ENCODE results near the gene MAP3K3. TPM values are rescaled to one million over a fixed set of nuclear protein-coding genes. Genes with fewer than 3 reads are reported as not detected.

The MAP3K3 gene
- total RNA-seq, 2 donors from 2014 or later = 38.2 to 94.7 TPM

DNA sequence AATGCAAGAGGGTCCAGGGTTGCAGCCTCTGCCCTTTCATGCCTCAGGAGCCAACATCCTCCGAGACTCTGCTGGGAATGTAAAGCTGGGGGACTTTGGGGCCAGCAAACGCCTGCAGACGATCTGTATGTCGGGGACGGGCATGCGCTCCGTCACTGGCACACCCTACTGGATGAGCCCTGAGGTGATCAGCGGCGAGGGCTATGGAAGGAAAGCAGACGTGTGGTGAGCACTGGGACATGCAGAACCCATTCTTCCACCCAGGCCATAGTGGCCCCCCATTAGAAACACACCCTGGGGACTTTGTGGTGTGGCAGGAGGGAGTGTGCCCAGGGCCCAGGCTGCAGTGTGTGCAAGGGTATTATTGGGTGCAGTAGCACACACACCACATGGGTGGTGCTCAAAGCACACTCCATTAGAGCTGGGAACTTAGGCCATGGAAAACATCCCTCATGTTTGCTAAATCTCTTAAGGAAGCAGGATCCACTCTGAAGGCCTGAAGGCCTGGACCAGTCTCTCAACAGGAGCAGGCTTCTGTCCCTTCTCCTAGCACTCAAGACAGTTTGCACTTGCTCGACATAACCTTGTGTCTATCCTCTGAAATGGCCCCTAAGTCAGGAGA, 70.1 kb downstream of the MAP3K3 start:
- Histone ChIP-seq H3K4me3 (no peak overlapping the region), H3K36me3 (peaks cover 68% of the 10 kb centered on the region), H3K27ac (no peak overlapping the region), H3K9me3 (no peaks in the 10 kb centered on the region), H3K4me1 (peaks cover 0 to 2% of the 10 kb centered on the region in 2 donors), H3K27me3 (no peaks in the 10 kb centered on the region)
- TF ChIP-seq, protein P1, sequence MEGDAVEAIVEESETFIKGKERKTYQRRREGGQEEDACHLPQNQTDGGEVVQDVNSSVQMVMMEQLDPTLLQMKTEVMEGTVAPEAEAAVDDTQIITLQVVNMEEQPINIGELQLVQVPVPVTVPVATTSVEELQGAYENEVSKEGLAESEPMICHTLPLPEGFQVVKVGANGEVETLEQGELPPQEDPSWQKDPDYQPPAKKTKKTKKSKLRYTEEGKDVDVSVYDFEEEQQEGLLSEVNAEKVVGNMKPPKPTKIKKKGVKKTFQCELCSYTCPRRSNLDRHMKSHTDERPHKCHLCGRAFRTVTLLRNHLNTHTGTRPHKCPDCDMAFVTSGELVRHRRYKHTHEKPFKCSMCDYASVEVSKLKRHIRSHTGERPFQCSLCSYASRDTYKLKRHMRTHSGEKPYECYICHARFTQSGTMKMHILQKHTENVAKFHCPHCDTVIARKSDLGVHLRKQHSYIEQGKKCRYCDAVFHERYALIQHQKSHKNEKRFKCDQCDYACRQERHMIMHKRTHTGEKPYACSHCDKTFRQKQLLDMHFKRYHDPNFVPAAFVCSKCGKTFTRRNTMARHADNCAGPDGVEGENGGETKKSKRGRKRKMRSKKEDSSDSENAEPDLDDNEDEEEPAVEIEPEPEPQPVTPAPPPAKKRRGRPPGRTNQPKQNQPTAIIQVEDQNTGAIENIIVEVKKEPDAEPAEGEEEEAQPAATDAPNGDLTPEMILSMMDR (IDR thresholded peaks at IDR 0.05) = no peak
- no peak for DNase-seq (ENCODE audit: low spot score)

- H3K9me3 ChIP-seq = no peaks in the 10 kb centered on the region
- no peak overlapping the region for H3K4me3 ChIP-seq
- peaks cover 0 to 14% of the 10 kb centered on the region in 2 donors for H3K4me1 ChIP-seq
- TF ChIP-seq, protein P1 (IDR thresholded peaks at IDR 0.05) = no peak
- no peaks in the 10 kb centered on the region for H3K27me3 ChIP-seq
- H3K36me3 ChIP-seq = peaks cover 61% of the 10 kb centered on the region
- DNase-seq (ENCODE audit: low spot score) = no peak
- no peak overlapping the region for H3K27ac ChIP-seq
These were observed 71.3 kb downstream of the MAP3K3 start for GRCh38 chr17:63693411-63694113.

DNA sequence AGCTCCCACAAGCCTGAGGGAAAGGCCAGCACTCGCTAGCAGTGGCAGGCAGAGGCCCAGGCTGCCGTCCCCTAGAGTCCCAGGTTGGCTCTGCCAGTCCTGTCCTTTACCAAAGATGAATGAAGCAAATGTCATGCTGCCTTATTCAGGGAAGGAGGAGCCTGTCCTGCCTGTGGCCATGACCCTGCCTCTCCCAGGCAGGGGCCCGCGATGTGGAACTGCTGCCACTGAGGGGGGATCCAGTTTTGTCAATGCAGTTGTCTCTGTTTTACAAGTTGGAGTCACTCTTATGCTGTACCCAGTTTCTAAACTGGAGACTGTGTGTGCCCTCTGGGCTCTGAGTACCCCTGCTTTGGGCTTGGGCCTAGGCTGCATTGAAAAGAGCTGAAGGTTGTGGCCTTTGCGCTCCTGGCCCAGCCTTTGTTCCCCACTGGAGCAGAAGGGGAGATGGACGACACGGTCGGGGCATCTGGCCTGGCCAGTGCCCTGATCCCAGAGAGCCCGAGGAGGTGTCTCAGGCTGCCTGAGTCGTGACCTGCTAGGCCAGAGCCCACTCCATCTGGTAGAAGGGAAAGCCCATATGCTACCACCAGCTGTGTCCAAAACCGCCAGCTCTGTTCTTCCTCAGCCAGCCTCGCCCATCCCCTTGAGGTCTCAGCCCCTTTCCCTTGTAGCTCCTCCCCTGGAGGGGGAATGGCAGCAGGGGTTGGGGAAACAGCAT, 72.2 kb downstream of the MAP3K3 start:
- no peak for DNase-seq (ENCODE audit: low spot score)
- TF ChIP-seq, protein P1 (IDR thresholded peaks at IDR 0.05) = no peak
- Histone ChIP-seq H3K4me1 (peaks cover 0 to 22% of the 10 kb centered on the region in 2 donors), H3K36me3 (peaks cover 53% of the 10 kb centered on the region), H3K27ac (no peak overlapping the region), H3K9me3 (no peaks in the 10 kb centered on the region), H3K27me3 (no peaks in the 10 kb centered on the region), H3K4me3 (no peak overlapping the region)

- TF ChIP-seq, protein P1 (IDR thresholded peaks at IDR 0.05) = no peak
- H3K36me3 ChIP-seq = peaks cover 45% of the 10 kb centered on the region
- H3K27me3 ChIP-seq = no peaks in the 10 kb centered on the region
- H3K27ac ChIP-seq = no peak overlapping the region
- H3K4me1 ChIP-seq = peaks cover 0 to 22% of the 10 kb centered on the region in 2 donors
- no peak overlapping the region for H3K4me3 ChIP-seq
- H3K9me3 ChIP-seq = no peaks in the 10 kb centered on the region
- no peak for DNase-seq (ENCODE audit: low spot score)
These were observed 72.9 kb downstream of the MAP3K3 start for GRCh38 chr17:63694950-63695773.

DNA sequence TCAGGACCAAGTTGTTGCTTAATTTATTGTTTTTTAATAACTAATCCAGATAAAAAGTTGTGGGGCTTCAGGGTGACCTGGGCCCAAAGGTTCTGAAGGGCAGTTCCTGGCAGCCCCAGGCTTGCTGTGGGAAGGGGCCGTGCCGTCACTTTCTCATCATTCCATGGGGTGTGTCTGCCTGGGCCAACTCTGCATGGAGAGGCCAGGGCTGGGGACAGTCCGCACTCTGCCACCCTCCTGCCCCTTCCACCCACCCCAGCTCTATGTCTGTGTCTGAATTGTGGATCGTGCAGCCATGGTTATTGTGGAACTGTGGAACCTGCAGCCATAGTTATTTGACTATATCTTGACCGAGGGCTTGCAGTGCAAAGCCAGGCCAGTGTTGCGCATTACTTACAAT, 73.7 kb downstream of the MAP3K3 start:
- Histone ChIP-seq H3K4me1 (peaks cover 0 to 29% of the 10 kb centered on the region in 2 donors), H3K9me3 (no peaks in the 10 kb centered on the region), H3K4me3 (no peak overlapping the region), H3K27ac (no peak overlapping the region), H3K27me3 (no peaks in the 10 kb centered on the region), H3K36me3 (peaks cover 38% of the 10 kb centered on the region)
- no peak for DNase-seq (ENCODE audit: low spot score)
- TF ChIP-seq, protein P1 (IDR thresholded peaks at IDR 0.05) = no peak

Data from right atrium auricular region (tissue), 2 donors.